HepG2 (cell line): ENCODE measurements around the gene GPR31. TPM values are rescaled to one million over a fixed set of nuclear protein-coding genes. Genes with fewer than 3 reads are reported as not detected.

ENCODE experiments used
- MEF2D ChIP-seq: sonication (generic); formaldehyde crosslinking; IDR thresholded peaks from 2 replicates; pipeline ENCODE4 v1.5.1; 2020; ENCODE audit warnings: mild to moderate bottlenecking, missing genetic modification reagents
- NFKBIZ ChIP-seq: IDR thresholded peaks from 2 replicates; pipeline ENCODE4 v1.6.1; 2018; ENCODE audit warnings: missing genetic modification reagents, missing compliant biosample characterization
- PHF8 ChIP-seq: sonication (generic); formaldehyde crosslinking; IDR thresholded peaks from 2 replicates; pipeline ENCODE4 v1.5.0; 2020; ENCODE audit warnings: missing genetic modification reagents
- ZBED4 ChIP-seq: sonication (generic); formaldehyde crosslinking; IDR thresholded peaks from 2 replicates; pipeline ENCODE4 v1.4.0; 2020; ENCODE audit warnings: missing genetic modification reagents, borderline replicate concordance
- ZNF616 ChIP-seq: sonication (generic); formaldehyde crosslinking; IDR thresholded peaks from 2 replicates; pipeline ENCODE4 v1.5.0; 2020; ENCODE audit warnings: low read depth, mild to moderate bottlenecking, missing genetic modification reagents
- polyA plus RNA-seq, 8 experiments: library from polyadenylated mRNA; depleted of rRNA in 3 of 8; stranded (reverse) in 7 of 8; unstranded in 1 of 8; fragments of >200 nt; fragmentation: Illumina TruSeq in 4 of 8; extraction: Trizol in 4 of 8; gene quantifications; 2 replicates each; pipeline versions ENCODE4 v1.2.1 to v1.2.3, GENCODE V29; 2011 to 2016; ENCODE audit warnings: low read depth in 4 of 8, missing spikeins in 1 of 8, mixed read lengths in 1 of 8; ENCODE audit not compliant: insufficient read depth in 1 of 8
- total RNA-seq, 5 experiments: library from RNA; depleted of rRNA; stranded (reverse); fragments of >200 nt; fragmentation: Illumina TruSeq; extraction: Trizol; gene quantifications; 2 replicates each; pipeline ENCODE4 v1.2.3, GENCODE V29; 2016; ENCODE audit warnings: low read depth in 1 of 5
- TF ChIP-seq, protein P1 (sequence below): sonication (generic); formaldehyde crosslinking; IDR thresholded peaks from 2 replicates; pipeline ENCODE4 v1.4.0; 2020; ENCODE audit warnings: low read depth, missing genetic modification reagents
- TF ChIP-seq, protein P2 (sequence below): sonication (generic); formaldehyde crosslinking; IDR thresholded peaks from 2 replicates; pipeline ENCODE4 v1.4.0; 2020; ENCODE audit warnings: missing genetic modification reagents, borderline replicate concordance
- TF ChIP-seq, protein P3 (sequence below): sonication (generic); formaldehyde crosslinking; IDR thresholded peaks from 2 replicates; pipeline ENCODE4 v1.4.0; 2020; ENCODE audit warnings: missing genetic modification reagents, borderline replicate concordance

GPR31 gene
- total and polyA plus RNA-seq, 2 of the 13 experiments (the other 11 are each of a cell fraction or from before 2014, with no cell fraction given), result not detected

GRCh38 chr6:167141667-167142432 is 15.9 kb downstream of the GPR31 start (continued):
- TF ChIP-seq, protein P1, sequence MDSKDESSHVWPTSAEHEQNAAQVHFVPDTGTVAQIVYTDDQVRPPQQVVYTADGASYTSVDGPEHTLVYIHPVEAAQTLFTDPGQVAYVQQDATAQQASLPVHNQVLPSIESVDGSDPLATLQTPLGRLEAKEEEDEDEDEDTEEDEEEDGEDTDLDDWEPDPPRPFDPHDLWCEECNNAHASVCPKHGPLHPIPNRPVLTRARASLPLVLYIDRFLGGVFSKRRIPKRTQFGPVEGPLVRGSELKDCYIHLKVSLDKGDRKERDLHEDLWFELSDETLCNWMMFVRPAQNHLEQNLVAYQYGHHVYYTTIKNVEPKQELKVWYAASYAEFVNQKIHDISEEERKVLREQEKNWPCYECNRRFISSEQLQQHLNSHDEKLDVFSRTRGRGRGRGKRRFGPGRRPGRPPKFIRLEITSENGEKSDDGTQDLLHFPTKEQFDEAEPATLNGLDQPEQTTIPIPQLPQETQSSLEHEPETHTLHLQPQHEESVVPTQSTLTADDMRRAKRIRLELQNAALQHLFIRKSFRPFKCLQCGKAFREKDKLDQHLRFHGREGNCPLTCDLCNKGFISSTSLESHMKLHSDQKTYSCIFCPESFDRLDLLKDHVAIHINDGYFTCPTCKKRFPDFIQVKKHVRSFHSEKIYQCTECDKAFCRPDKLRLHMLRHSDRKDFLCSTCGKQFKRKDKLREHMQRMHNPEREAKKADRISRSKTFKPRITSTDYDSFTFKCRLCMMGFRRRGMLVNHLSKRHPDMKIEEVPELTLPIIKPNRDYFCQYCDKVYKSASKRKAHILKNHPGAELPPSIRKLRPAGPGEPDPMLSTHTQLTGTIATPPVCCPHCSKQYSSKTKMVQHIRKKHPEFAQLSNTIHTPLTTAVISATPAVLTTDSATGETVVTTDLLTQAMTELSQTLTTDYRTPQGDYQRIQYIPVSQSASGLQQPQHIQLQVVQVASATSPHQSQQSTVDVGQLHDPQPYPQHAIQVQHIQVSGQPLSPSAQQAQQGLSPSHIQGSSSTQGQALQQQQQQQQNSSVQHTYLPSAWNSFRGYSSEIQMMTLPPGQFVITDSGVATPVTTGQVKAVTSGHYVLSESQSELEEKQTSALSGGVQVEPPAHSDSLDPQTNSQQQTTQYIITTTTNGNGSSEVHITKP (CRISPR knock-in tag), result 0 out of 2 replicates have a peak, but pooled peaks have one; percentile 26
- TF ChIP-seq PHF8 (CRISPR knock-in tag) (no peak), NFKBIZ (no peak), MEF2D (CRISPR knock-in tag) (peak; percentile 44; the same call in 1 of the 2 replicates), ZBED4 (CRISPR knock-in tag) (0 out of 2 replicates have a peak, but pooled peaks have one; percentile 33), ZNF616 (no peak)
- TF ChIP-seq, protein P2, sequence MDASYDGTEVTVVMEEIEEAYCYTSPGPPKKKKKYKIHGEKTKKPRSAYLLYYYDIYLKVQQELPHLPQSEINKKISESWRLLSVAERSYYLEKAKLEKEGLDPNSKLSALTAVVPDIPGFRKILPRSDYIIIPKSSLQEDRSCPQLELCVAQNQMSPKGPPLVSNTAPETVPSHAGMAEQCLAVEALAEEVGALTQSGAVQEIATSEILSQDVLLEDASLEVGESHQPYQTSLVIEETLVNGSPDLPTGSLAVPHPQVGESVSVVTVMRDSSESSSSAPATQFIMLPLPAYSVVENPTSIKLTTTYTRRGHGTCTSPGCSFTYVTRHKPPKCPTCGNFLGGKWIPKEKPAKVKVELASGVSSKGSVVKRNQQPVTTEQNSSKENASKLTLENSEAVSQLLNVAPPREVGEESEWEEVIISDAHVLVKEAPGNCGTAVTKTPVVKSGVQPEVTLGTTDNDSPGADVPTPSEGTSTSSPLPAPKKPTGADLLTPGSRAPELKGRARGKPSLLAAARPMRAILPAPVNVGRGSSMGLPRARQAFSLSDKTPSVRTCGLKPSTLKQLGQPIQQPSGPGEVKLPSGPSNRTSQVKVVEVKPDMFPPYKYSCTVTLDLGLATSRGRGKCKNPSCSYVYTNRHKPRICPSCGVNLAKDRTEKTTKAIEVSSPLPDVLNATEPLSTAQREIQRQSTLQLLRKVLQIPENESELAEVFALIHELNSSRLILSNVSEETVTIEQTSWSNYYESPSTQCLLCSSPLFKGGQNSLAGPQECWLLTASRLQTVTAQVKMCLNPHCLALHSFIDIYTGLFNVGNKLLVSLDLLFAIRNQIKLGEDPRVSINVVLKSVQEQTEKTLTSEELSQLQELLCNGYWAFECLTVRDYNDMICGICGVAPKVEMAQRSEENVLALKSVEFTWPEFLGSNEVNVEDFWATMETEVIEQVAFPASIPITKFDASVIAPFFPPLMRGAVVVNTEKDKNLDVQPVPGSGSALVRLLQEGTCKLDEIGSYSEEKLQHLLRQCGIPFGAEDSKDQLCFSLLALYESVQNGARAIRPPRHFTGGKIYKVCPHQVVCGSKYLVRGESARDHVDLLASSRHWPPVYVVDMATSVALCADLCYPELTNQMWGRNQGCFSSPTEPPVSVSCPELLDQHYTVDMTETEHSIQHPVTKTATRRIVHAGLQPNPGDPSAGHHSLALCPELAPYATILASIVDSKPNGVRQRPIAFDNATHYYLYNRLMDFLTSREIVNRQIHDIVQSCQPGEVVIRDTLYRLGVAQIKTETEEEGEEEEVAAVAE (CRISPR knock-in tag), result 0 out of 2 replicates have a peak, but pooled peaks have one; percentile 22
- TF ChIP-seq, protein P3, sequence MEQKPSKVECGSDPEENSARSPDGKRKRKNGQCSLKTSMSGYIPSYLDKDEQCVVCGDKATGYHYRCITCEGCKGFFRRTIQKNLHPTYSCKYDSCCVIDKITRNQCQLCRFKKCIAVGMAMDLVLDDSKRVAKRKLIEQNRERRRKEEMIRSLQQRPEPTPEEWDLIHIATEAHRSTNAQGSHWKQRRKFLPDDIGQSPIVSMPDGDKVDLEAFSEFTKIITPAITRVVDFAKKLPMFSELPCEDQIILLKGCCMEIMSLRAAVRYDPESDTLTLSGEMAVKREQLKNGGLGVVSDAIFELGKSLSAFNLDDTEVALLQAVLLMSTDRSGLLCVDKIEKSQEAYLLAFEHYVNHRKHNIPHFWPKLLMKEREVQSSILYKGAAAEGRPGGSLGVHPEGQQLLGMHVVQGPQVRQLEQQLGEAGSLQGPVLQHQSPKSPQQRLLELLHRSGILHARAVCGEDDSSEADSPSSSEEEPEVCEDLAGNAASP (CRISPR knock-in tag), result peak; percentile 69
